Hematopoietic multipotent progenitor cell (in vitro differentiated cells): ENCODE measurements around the gene ITGB2. TPM values are rescaled to one million over a fixed set of nuclear protein-coding genes. Genes with fewer than 3 reads are reported as not detected.
A peak's percentile ranks its signal among the peaks of the same experiment; 100 is the strongest.

Source experiments
- DNase-seq, 3 donors: peaks; one replicate each; pipeline ENCODE4 v3.0.0-alpha.2; 2011 to 2015; ENCODE audit warnings: low read depth in 2 of 3, low spot score in 2 of 3
- total RNA-seq: library from RNA; depleted of rRNA; stranded (reverse); fragments of >200 nt; gene quantifications from one replicate; pipeline ENCODE4 v1.2.3, GENCODE V29; 2012

Gene ITGB2
- total RNA-seq, 1 donor = 169 TPM

- peak in 2 of 3 donors; percentile 56 to 72 for DNase-seq
Measured at GRCh38 chr21:44911384-44912157, 9.1 kb downstream of the ITGB2 start.

GRCh38 chr21:44911068-44911383, 9.7 kb downstream of the ITGB2 start:
- no peak for DNase-seq

- DNase-seq = no peak
Measured at GRCh38 chr21:44910229-44911067, 10.3 kb downstream of the ITGB2 start.

GRCh38 chr21:44909719-44910118, 11.0 kb downstream of the ITGB2 start:
- no peak for DNase-seq

- DNase-seq = no peak
Measured at GRCh38 chr21:44908908-44909307, 11.8 kb downstream of the ITGB2 start.

GRCh38 chr21:44907966-44908895, 12.5 kb downstream of the ITGB2 start:
- DNase-seq = peak in 2 of 3 donors; percentile 65 to 74

GRCh38 chr21:44907225-44907965, 13.3 kb downstream of the ITGB2 start:
- DNase-seq = peak in 2 of 3 donors; percentile 38 to 52

- no peak for DNase-seq
Measured at GRCh38 chr21:44905728-44906090, 15.0 kb downstream of the ITGB2 start.

- DNase-seq = no peak
Measured at GRCh38 chr21:44905016-44905727, 15.5 kb downstream of the ITGB2 start.

GRCh38 chr21:44904141-44904923, 16.4 kb downstream of the ITGB2 start:
- no peak for DNase-seq

- no peak for DNase-seq
Measured at GRCh38 chr21:44903689-44904088, 17.0 kb downstream of the ITGB2 start.

- DNase-seq = no peak
Measured at GRCh38 chr21:44903050-44903685, 17.5 kb downstream of the ITGB2 start.

- no peak for DNase-seq
Measured at GRCh38 chr21:44902268-44903049, 18.2 kb downstream of the ITGB2 start.

GRCh38 chr21:44901391-44902074, 19.2 kb downstream of the ITGB2 start:
- no peak for DNase-seq

GRCh38 chr21:44900559-44901251, 20.0 kb downstream of the ITGB2 start:
- no peak for DNase-seq

- DNase-seq = no peak
Measured at GRCh38 chr21:44899768-44900558, 20.7 kb downstream of the ITGB2 start.
